ENCODE results near the gene SIAH1. TPM values are rescaled to one million over a fixed set of nuclear protein-coding genes. Genes with fewer than 3 reads are reported as not detected.

Gene SIAH1
- total and polyA plus RNA-seq, 4 experiments from 2014 or later: 11.9 to 14.9 (median 12.7) TPM

Other genes with a start within 250 kb of the SIAH1 start
- not detected for gene ABCC12, start 229.4 kb downstream of the SIAH1 start, total RNA-seq
- gene ABCC12, start 229.4 kb downstream of the SIAH1 start, polyA plus RNA-seq: not detected
- 100 to 1,000 TPM in 1 of 2 experiments, 10 to 100 TPM in 1; 96.2 to 101 TPM for gene LONP2, start 141.1 kb downstream of the SIAH1 start, total RNA-seq
- gene LONP2, start 141.1 kb downstream of the SIAH1 start, polyA plus RNA-seq: 10 to 100 TPM; 33.4 to 43.6 TPM
- gene ABCC11, start 137.9 kb downstream of the SIAH1 start, total RNA-seq: not detected
- under 1 TPM; 0.07 to 0.09 TPM for gene ABCC11, start 137.9 kb downstream of the SIAH1 start, polyA plus RNA-seq
- gene N4BP1, start 224.8 kb upstream of the SIAH1 start, total RNA-seq: 10 to 100 TPM; 58.5 to 60.6 TPM
- gene N4BP1, start 224.8 kb upstream of the SIAH1 start, polyA plus RNA-seq: 10 to 100 TPM; 19.4 to 55.3 TPM

Measured in CD4-positive, alpha-beta memory T cell (primary cell).